Measurements from ENCODE around the gene SUSD4.

GRCh38 chr1:223352944-223353343 is 11.0 kb downstream of the SUSD4 start:
- TF ChIP-seq CTCF (IDR thresholded peaks at IDR 0.05), result no peak
- no peak for TF ChIP-seq POLR2A (IDR thresholded peaks at IDR 0.05)

Data from adrenal gland (tissue), 5 donors.